Thyroid gland (tissue), 4 donors: ENCODE measurements around the gene NUCB2. TPM values are rescaled to one million over a fixed set of nuclear protein-coding genes. Genes with fewer than 3 reads are reported as not detected.
"Not testable (repeated sequence)": the region's sequence is repeated elsewhere in the genome, so short reads cannot be mapped to it uniquely, and the experiment has no call there.

Source experiments
- DNase-seq, 2 donors: peaks; one replicate each; pipeline ENCODE4 v3.0.0-alpha.2; 2019
- H3K27ac ChIP-seq, 3 donors: fragments of 200-600 bp; sonication (generic); 1 replicate in 2 of 3; 2 replicates in 1 of 3; pipeline ENCODE4 v1.5.1; 2016 to 2019; ENCODE audit warnings: mild to moderate bottlenecking in 1 of 3, moderate library complexity in 1 of 3
- H3K27me3 ChIP-seq: fragments of 200-600 bp; sonication (generic); one replicate; pipeline ENCODE4 v1.5.1; 2019
- H3K36me3 ChIP-seq, 2 donors: fragments of 200-600 bp; sonication (generic); one replicate each; pipeline ENCODE4 v1.5.1; 2016 to 2019
- H3K4me1 ChIP-seq, 2 donors: fragments of 200-600 bp; sonication (generic); one replicate each; pipeline ENCODE4 v1.5.1; 2017 to 2019
- H3K4me3 ChIP-seq, 3 donors: fragments of 200-600 bp; sonication (generic); replicated peaks in 1 of 3; 1 replicate in 2 of 3; 2 replicates in 1 of 3; pipeline ENCODE4 v1.5.1; 2016; ENCODE audit warnings: mild to moderate bottlenecking in 1 of 3
- H3K9me3 ChIP-seq: fragments of 200-600 bp; sonication (generic); one replicate; pipeline ENCODE4 v1.5.1; 2017
- CTCF ChIP-seq, 6 experiments: fragments of 200-600 bp in 3 of 6; fragments of 450-650 bp in 3 of 6; sonication (generic) in 3 of 6; IDR thresholded peaks; one replicate each; pipeline ENCODE4 v1.5.1; 2016 to 2019; ENCODE audit warnings: antibody characterized with exemption in 6 of 6, mild to moderate bottlenecking in 2 of 6, inconsistent platforms in 1 of 6, moderate library complexity in 1 of 6
- POLR2A ChIP-seq, 2 donors: fragments of 450-650 bp; IDR thresholded peaks; one replicate each; pipeline ENCODE4 v1.6.1; 2017; ENCODE audit warnings: antibody characterized with exemption in 2 of 2, mild to moderate bottlenecking in 2 of 2, moderate library complexity in 1 of 2
- WGBS, 2 donors: methylation state at CpG; one replicate each; pipeline ENCODE4 v1.1.5; 2017; 5-methylcytosine and 5-hydroxymethylcytosine counted together
- intact Hi-C: fragments of 100-400 bp; cut with DNase I; formaldehyde crosslinking; loops from one replicate; pipeline ENCODE4 v1.15.1; 2023
- total RNA-seq, 4 donors: library from RNA; depleted of rRNA; stranded (reverse); fragments of >200 nt; gene quantifications; one replicate each; pipeline ENCODE4 v1.2.3, GENCODE V29; 2016

NUCB2 gene
- total RNA-seq, 4 donors from 2014 or later: 73.2 to 152 (median 113) TPM

GRCh38 chr11:17233101-17233500 lies 43.4 kb upstream of the NUCB2 start:
- DNase-seq: no peak
- no peak overlapping the region for H3K4me3 ChIP-seq
- no peaks in the 10 kb centered on the region for H3K4me1 ChIP-seq
- no peaks in the 10 kb centered on the region for H3K36me3 ChIP-seq
- intact Hi-C loops: loop anchor here (10.0 kb wide), 1 partner anchor 272 kb away; no protein-coding TSS in a partner anchor
- H3K27ac ChIP-seq: no peak overlapping the region
- TF ChIP-seq CTCF (IDR thresholded peaks at IDR 0.05) (no peak), POLR2A (IDR thresholded peaks at IDR 0.05) (no peak)
- no peaks in the 10 kb centered on the region for H3K9me3 ChIP-seq
- H3K27me3 ChIP-seq: no peaks in the 10 kb centered on the region

- Histone ChIP-seq H3K4me3 (no peak overlapping the region), H3K27ac (no peak overlapping the region), H3K27me3 (no peaks in the 10 kb centered on the region), H3K36me3 (no peaks in the 10 kb centered on the region), H3K9me3 (no peaks in the 10 kb centered on the region), H3K4me1 (no peaks in the 10 kb centered on the region)
- DNase-seq: no peak
- 64 to 72% methylated on average over 3 of the region's 3 CpGs for WGBS, 2 donors
- intact Hi-C loops: loop anchor here (10.0 kb wide), 1 partner anchor 266 kb away; no protein-coding TSS in a partner anchor
- no peak for TF ChIP-seq POLR2A (IDR thresholded peaks at IDR 0.05)
- TF ChIP-seq CTCF (IDR thresholded peaks at IDR 0.05): no peak
These were observed 38.2 kb upstream of the NUCB2 start for GRCh38 chr11:17238377-17238776.

GRCh38 chr11:17239927-17240326 lies 36.6 kb upstream of the NUCB2 start:
- not testable (repeated sequence) for H3K9me3 ChIP-seq, H3K27ac ChIP-seq, DNase-seq, H3K36me3 ChIP-seq, H3K4me3 ChIP-seq, H3K4me1 ChIP-seq, H3K27me3 ChIP-seq
- WGBS, 2 donors: 82 to 83% methylated on average over 4 of the region's 4 CpGs
- intact Hi-C loops: loop anchor here (10.0 kb wide), 1 partner anchor 265 kb away; no protein-coding TSS in a partner anchor

GRCh38 chr11:17240780-17241179 lies 35.8 kb upstream of the NUCB2 start:
- H3K27ac ChIP-seq: no peak overlapping the region
- no peaks in the 10 kb centered on the region for H3K9me3 ChIP-seq
- H3K4me3 ChIP-seq: no peak overlapping the region
- no peaks in the 10 kb centered on the region for H3K4me1 ChIP-seq
- intact Hi-C loops: no loop called here
- H3K27me3 ChIP-seq: no peaks in the 10 kb centered on the region
- DNase-seq: no peak
- no peaks in the 10 kb centered on the region for H3K36me3 ChIP-seq
- TF ChIP-seq CTCF (IDR thresholded peaks at IDR 0.05) (no peak), POLR2A (IDR thresholded peaks at IDR 0.05) (no peak)

- H3K27ac ChIP-seq, H3K27me3 ChIP-seq, intact Hi-C loops, H3K4me3 ChIP-seq, H3K36me3 ChIP-seq, DNase-seq, H3K9me3 ChIP-seq, H3K4me1 ChIP-seq: not testable (repeated sequence)
- 92 to 95% methylated on average over 4 of the region's 4 CpGs for WGBS, 2 donors
These were observed 33.6 kb upstream of the NUCB2 start for GRCh38 chr11:17242954-17243353.

- H3K36me3 ChIP-seq: no peaks in the 10 kb centered on the region
- no peaks in the 10 kb centered on the region for H3K4me1 ChIP-seq
- 72 to 78% methylated on average over 2 of the region's 2 CpGs for WGBS, 2 donors
- H3K9me3 ChIP-seq: no peaks in the 10 kb centered on the region
- H3K4me3 ChIP-seq: no peak overlapping the region
- H3K27ac ChIP-seq: no peak overlapping the region
- TF ChIP-seq POLR2A (IDR thresholded peaks at IDR 0.05): no peak
- no peak for TF ChIP-seq CTCF (IDR thresholded peaks at IDR 0.05)
- no peaks in the 10 kb centered on the region for H3K27me3 ChIP-seq
- no peak for DNase-seq
- intact Hi-C loops: no loop called here
These were observed 32.5 kb upstream of the NUCB2 start for GRCh38 chr11:17244046-17244445.
